H9 (cell line): Measurements from ENCODE around the gene ADGRA1. TPM values are rescaled to one million over a fixed set of nuclear protein-coding genes. Genes with fewer than 3 reads are reported as not detected.

Experiments used
- DNase-seq: peaks from one replicate; pipeline ENCODE4 v3.0.0-alpha.2; 2017
- H2AFZ ChIP-seq: one replicate; pipeline ENCODE4 v1.6.1; 2013; ENCODE audit warnings: mild to moderate bottlenecking, low read length, control low read depth, moderate library complexity
- H2AK5ac ChIP-seq: 2 replicates; pipeline ENCODE4 v1.6.1; 2013; ENCODE audit warnings: low read length, control low read depth, mixed read lengths; ENCODE audit not compliant: insufficient read length
- H2BK120ac ChIP-seq: one replicate; pipeline ENCODE4 v1.6.1; 2013; ENCODE audit warnings: low read depth, mild to moderate bottlenecking, low read length, control low read depth, inconsistent platforms; ENCODE audit not compliant: poor library complexity, severe bottlenecking
- H2BK12ac ChIP-seq: 2 replicates; pipeline ENCODE4 v1.6.1; 2013; ENCODE audit warnings: low read length, control low read depth, mixed read lengths, low read depth; ENCODE audit not compliant: insufficient read length
- H2BK15ac ChIP-seq: 2 replicates; pipeline ENCODE4 v1.6.1; 2013; ENCODE audit warnings: low read depth, low read length, control low read depth
- H2BK20ac ChIP-seq: one replicate; pipeline ENCODE4 v1.6.1; 2013; ENCODE audit warnings: low read depth, mild to moderate bottlenecking, low read length, control low read depth, inconsistent platforms; ENCODE audit not compliant: poor library complexity, severe bottlenecking
- H2BK5ac ChIP-seq: 2 replicates; pipeline ENCODE4 v1.6.1; 2013; ENCODE audit warnings: low read length, control low read depth, mixed read lengths; ENCODE audit not compliant: insufficient read length
- H3K14ac ChIP-seq: 2 replicates; pipeline ENCODE4 v1.6.1; 2013; ENCODE audit warnings: low read length, control low read depth; ENCODE audit not compliant: insufficient read depth
- H3K18ac ChIP-seq: 2 replicates; pipeline ENCODE4 v1.6.1; 2013; ENCODE audit warnings: low read depth, mild to moderate bottlenecking, mixed read lengths, low read length, control low read depth; ENCODE audit not compliant: insufficient read length
- H3K23ac ChIP-seq: 2 replicates; pipeline ENCODE4 v1.6.1; 2013; ENCODE audit warnings: low read length, control low read depth, mixed read lengths, low read depth; ENCODE audit not compliant: insufficient read length
- H3K23me2 ChIP-seq: 2 replicates; pipeline ENCODE4 v1.6.1; 2013; ENCODE audit warnings: low read depth, mild to moderate bottlenecking, mixed read lengths, low read length, control low read depth; ENCODE audit not compliant: insufficient read length, poor library complexity, severe bottlenecking
- H3K27ac ChIP-seq: 2 replicates; pipeline ENCODE4 v1.5.1; 2013; ENCODE audit warnings: low read length, control low read depth, mixed read lengths, low read depth; ENCODE audit not compliant: insufficient read length
- H3K27me3 ChIP-seq: 2 replicates; pipeline ENCODE4 v1.6.1; 2013; ENCODE audit warnings: low read length, control low read depth, inconsistent platforms; ENCODE audit not compliant: insufficient read depth
- H3K4ac ChIP-seq: 2 replicates; pipeline ENCODE4 v1.6.1; 2013; ENCODE audit warnings: low read depth, mild to moderate bottlenecking, control low read depth, inconsistent platforms, low read length, moderate library complexity
- H3K4me1 ChIP-seq: 2 replicates; pipeline ENCODE4 v1.6.1; 2013; ENCODE audit warnings: low read length, control low read depth, inconsistent platforms; ENCODE audit not compliant: insufficient read depth
- H3K4me2 ChIP-seq: 2 replicates; pipeline ENCODE4 v1.6.1; 2013; ENCODE audit warnings: low read length, control low read depth, mixed read lengths; ENCODE audit not compliant: insufficient read length, insufficient read depth
- H3K56ac ChIP-seq: 2 replicates; pipeline ENCODE4 v1.6.1; 2013; ENCODE audit warnings: low read depth, mild to moderate bottlenecking, mixed read lengths, low read length, control low read depth; ENCODE audit not compliant: insufficient read length
- H3K79me1 ChIP-seq: 2 replicates; pipeline ENCODE4 v1.6.1; 2013; ENCODE audit warnings: low read depth, mild to moderate bottlenecking, moderate library complexity, low read length, control low read depth, inconsistent platforms; ENCODE audit not compliant: insufficient read depth, poor library complexity, severe bottlenecking
- H3K79me2 ChIP-seq: 2 replicates; pipeline ENCODE4 v1.6.1; 2013; ENCODE audit warnings: low read length, control low read depth, inconsistent platforms; ENCODE audit not compliant: insufficient read depth
- H3K9ac ChIP-seq: 2 replicates; pipeline ENCODE4 v1.6.1; 2013; ENCODE audit warnings: low read length, control low read depth, mixed read lengths; ENCODE audit not compliant: insufficient read length; ENCODE audit errors: extremely low read depth
- H3K9me3 ChIP-seq: one replicate; pipeline ENCODE4 v1.6.1; 2013; ENCODE audit warnings: low read depth, low read length, inconsistent platforms; ENCODE audit not compliant: control insufficient read depth
- H3T11ph ChIP-seq: one replicate; pipeline ENCODE4 v1.6.1; 2013; ENCODE audit warnings: mild to moderate bottlenecking, low read length, control low read depth, inconsistent platforms
- H4K20me1 ChIP-seq: one replicate; pipeline ENCODE4 v1.6.1; 2013; ENCODE audit not compliant: control insufficient read depth, insufficient read length, insufficient read depth
- H4K5ac ChIP-seq: 2 replicates; pipeline ENCODE4 v1.6.1; 2013; ENCODE audit warnings: low read depth, mild to moderate bottlenecking, mixed read lengths, low read length, control low read depth; ENCODE audit not compliant: insufficient read length
- H4K8ac ChIP-seq: replicated peaks from 2 replicates; pipeline ENCODE4 v1.6.1; 2013; ENCODE audit warnings: low read length, control low read depth, mixed read lengths, low read depth; ENCODE audit not compliant: insufficient read length
- H4K91ac ChIP-seq: 2 replicates; pipeline ENCODE4 v1.6.1; 2013; ENCODE audit warnings: low read depth, mild to moderate bottlenecking, moderate library complexity, mixed read lengths, low read length, control low read depth; ENCODE audit not compliant: insufficient read length
- H3K27ac Mint-ChIP-seq, 3 experiments: 2 replicates in 2 of 3; 3 replicates in 1 of 3; pipeline ENCODE4 v1.8.0; 2020 to 2021; ENCODE audit warnings: mixed read lengths in 3 of 3, mild to moderate bottlenecking in 1 of 3, moderate library complexity in 1 of 3
- H3K27me3 Mint-ChIP-seq: 2 replicates; pipeline ENCODE4 v1.8.0; 2021; ENCODE audit warnings: low read depth, mild to moderate bottlenecking, moderate library complexity, mixed read lengths
- H3K36me3 Mint-ChIP-seq, 3 experiments: 2 replicates in 2 of 3; 3 replicates in 1 of 3; pipeline ENCODE4 v1.8.0; 2020 to 2021; ENCODE audit warnings: low read depth in 3 of 3, mixed read lengths in 3 of 3; ENCODE audit not compliant: insufficient read depth in 1 of 3
- H3K4me1 Mint-ChIP-seq, 2 experiments: 2 replicates each; pipeline ENCODE4 v1.8.0; 2020; ENCODE audit warnings: mixed read lengths in 2 of 2
- H3K4me3 Mint-ChIP-seq, 2 experiments: 2 replicates in 1 of 2; 3 replicates in 1 of 2; pipeline ENCODE4 v1.8.0; 2020 to 2021; ENCODE audit warnings: mild to moderate bottlenecking in 2 of 2, mixed read lengths in 2 of 2, moderate library complexity in 1 of 2
- H3K9me3 Mint-ChIP-seq, 2 experiments: 2 replicates in 1 of 2; 3 replicates in 1 of 2; pipeline ENCODE4 v1.8.0; 2020; ENCODE audit warnings: mild to moderate bottlenecking in 2 of 2, mixed read lengths in 2 of 2, moderate library complexity in 1 of 2
- CTCF ChIP-seq: fragments of 200-600 bp; sonication (generic); conservative IDR thresholded peaks from 3 replicates; pipeline ENCODE4 v1.8.0; 2021; ENCODE audit warnings: antibody characterized with exemption, mild to moderate bottlenecking
- WGBS: extraction: QIAGEN DNeasy Blood & Tissue Kit; methylation state at CpG from one replicate; pipeline ENCODE4 v1.1.7; 2013; ENCODE audit warnings: missing lambda C conversion rate, low lambda C conversion rate, mixed read lengths; ENCODE audit not compliant: insufficient read length; ENCODE audit errors: extremely low coverage; 5-methylcytosine and 5-hydroxymethylcytosine counted together
- total RNA-seq: library from RNA; stranded (reverse); gene quantifications from 2 replicates; pipeline ENCODE4 v1.2.1, GENCODE V29; 2021

The ADGRA1 gene
- total RNA-seq, 1 experiment from 2014 or later: 0.11 TPM

GRCh38 chr10:133076274-133077038, 11.3 kb upstream of the ADGRA1 start:
- no peak overlapping the region for H4K5ac ChIP-seq
- H3K4me1 ChIP-seq: no peaks in the 10 kb centered on the region
- no peak for DNase-seq
- no peak overlapping the region for H2BK15ac ChIP-seq
- no peak overlapping the region; the same call in 1 of the 2 replicates for H3K14ac ChIP-seq
- H4K8ac ChIP-seq: no peak overlapping the region
- WGBS: no CpG with 5 or more reads among the region's 30 CpGs
- no peak for TF ChIP-seq CTCF
- no peak overlapping the region for H3K9ac ChIP-seq
- no peaks in the 10 kb centered on the region for H3K23me2 ChIP-seq
- no peak overlapping the region for H3K56ac ChIP-seq
- H3K4ac ChIP-seq: no peak overlapping the region
- H4K91ac ChIP-seq: no peak overlapping the region
- H3K79me2 ChIP-seq: no peaks in the 10 kb centered on the region
- H2AFZ ChIP-seq: no peak overlapping the region
- H3T11ph ChIP-seq: no peak overlapping the region
- H2BK120ac ChIP-seq: no peak overlapping the region
- H3K27me3 ChIP-seq: no peaks in the 10 kb centered on the region
- no peak overlapping the region for H2BK20ac ChIP-seq
- H3K18ac ChIP-seq: no peak overlapping the region
- Mint-ChIP-seq H3K27me3 (peaks cover 4% of the 10 kb centered on the region), H3K9me3 (peaks cover 4 to 6% of the 10 kb centered on the region in 2 experiments; a peak in 3 of 5 replicates), H3K4me1 (peaks cover 0 to 5% of the 10 kb centered on the region in 2 experiments; a peak in 1 of 4 replicates), H3K27ac (no peak overlapping the region), H3K36me3 (peaks cover 0 to 5% (median 0%) of the 10 kb centered on the region in 3 experiments; a peak in 2 of 7 replicates), H3K4me3 (no peak overlapping the region)
- no peak overlapping the region for H3K27ac ChIP-seq
- no peaks in the 10 kb centered on the region for H3K79me1 ChIP-seq
- H3K9me3 ChIP-seq: no peaks in the 10 kb centered on the region
- no peak overlapping the region for H2AK5ac ChIP-seq
- no peak overlapping the region for H3K23ac ChIP-seq
- no peak overlapping the region for H2BK5ac ChIP-seq
- H2BK12ac ChIP-seq: no peak overlapping the region
- H3K4me2 ChIP-seq: no peak overlapping the region
- no peaks in the 10 kb centered on the region for H4K20me1 ChIP-seq
